Keratinocyte (primary cell): ENCODE measurements around the gene CACNA1E. TPM values are rescaled to one million over a fixed set of nuclear protein-coding genes. Genes with fewer than 3 reads are reported as not detected.

ENCODE experiments used
- DNase-seq: peaks from one replicate; pipeline ENCODE4 v3.0.0-alpha.2; 2011; ENCODE audit warnings: low read depth, missing footprints, low spot score
- FAIRE-seq: peaks from 2 replicates; lab custom pipeline; 2011; peaks lifted over from hg19 to GRCh38; lab: Jason Lieb, UNC
- H2AFZ ChIP-seq: 2 replicates; pipeline ENCODE4 v1.6.0; 2012; ENCODE audit warnings: low read length, control low read depth, inconsistent platforms; ENCODE audit not compliant: control insufficient read depth
- H3K27ac ChIP-seq: 2 replicates; pipeline ENCODE4 v1.5.1; 2011; ENCODE audit warnings: low read length; ENCODE audit not compliant: control insufficient read depth, insufficient read depth
- H3K27me3 ChIP-seq: 3 replicates; pipeline ENCODE4 v1.6.0; 2011; ENCODE audit warnings: low read length; ENCODE audit not compliant: control insufficient read depth, insufficient read depth; ENCODE audit errors: extremely low read depth
- H3K36me3 ChIP-seq, 2 experiments: 2 replicates in 1 of 2; 3 replicates in 1 of 2; pipeline ENCODE4 v1.5.1; 2011; ENCODE audit warnings: low read length in 2 of 2, mild to moderate bottlenecking in 1 of 2; ENCODE audit not compliant: control insufficient read depth in 2 of 2, insufficient read depth in 2 of 2; ENCODE audit errors: extremely low read depth in 1 of 2
- H3K4me1 ChIP-seq: 3 replicates; pipeline ENCODE4 v1.5.1; 2011; ENCODE audit warnings: low read length; ENCODE audit not compliant: control insufficient read depth, insufficient read depth; ENCODE audit errors: extremely low read depth
- H3K4me2 ChIP-seq: 3 replicates; pipeline ENCODE4 v1.6.0; 2011; ENCODE audit warnings: low read depth, low read length; ENCODE audit not compliant: control insufficient read depth, insufficient read depth; ENCODE audit errors: extremely low read depth
- H3K4me3 ChIP-seq, 3 experiments: fragments of 200-600 bp in 1 of 3; sonication (generic) in 1 of 3; 2 replicates in 2 of 3; 3 replicates in 1 of 3; pipeline ENCODE4 v1.5.1; 2011 to 2016; ENCODE audit warnings: low read length in 3 of 3, mild to moderate bottlenecking in 3 of 3, control low read depth in 2 of 3, inconsistent platforms in 1 of 3, low read depth in 1 of 3, mixed read lengths in 1 of 3, mixed run types in 1 of 3, moderate library complexity in 1 of 3; ENCODE audit not compliant: control insufficient read depth in 2 of 3, insufficient read depth in 2 of 3; ENCODE audit errors: extremely low read depth in 1 of 3
- H3K79me2 ChIP-seq: 2 replicates; pipeline ENCODE4 v1.6.0; 2012; ENCODE audit warnings: low read length; ENCODE audit not compliant: control insufficient read depth, insufficient read depth
- H3K9ac ChIP-seq: 3 replicates; pipeline ENCODE4 v1.6.0; 2011; ENCODE audit warnings: low read length; ENCODE audit not compliant: control insufficient read depth, insufficient read depth; ENCODE audit errors: extremely low read depth
- H3K9me1 ChIP-seq: 3 replicates; pipeline ENCODE4 v1.6.0; 2011; ENCODE audit warnings: low read length; ENCODE audit not compliant: control insufficient read depth, insufficient read depth; ENCODE audit errors: extremely low read depth
- H3K9me3 ChIP-seq: 2 replicates; pipeline ENCODE4 v1.5.1; 2012; ENCODE audit warnings: low read depth, low read length; ENCODE audit not compliant: control insufficient read depth
- H4K20me1 ChIP-seq: 3 replicates; pipeline ENCODE4 v1.6.0; 2011; ENCODE audit warnings: low read length; ENCODE audit not compliant: control insufficient read depth, insufficient read depth; ENCODE audit errors: extremely low read depth
- CTCF ChIP-seq, 3 experiments: IDR thresholded peaks in 1 of 3; conservative IDR thresholded peaks in 1 of 3; optimal IDR thresholded peaks in 1 of 3; 2 replicates in 2 of 3; 3 replicates in 1 of 3; pipeline versions ENCODE3 to v1.5.1; 2011; ENCODE audit warnings: low read length in 3 of 3, mild to moderate bottlenecking in 3 of 3, moderate library complexity in 2 of 3, control low read depth in 1 of 3, inconsistent platforms in 1 of 3; ENCODE audit not compliant: insufficient read depth in 2 of 3; ENCODE audit errors: extremely low read depth in 1 of 3
- EZH2 ChIP-seq: IDR thresholded peaks from one replicate; pipeline ENCODE4 v1.6.1; 2012; ENCODE audit warnings: inconsistent platforms, mild to moderate bottlenecking, low read length, moderate library complexity
- dilution Hi-C: fragments of 300-500 bp; cut with MboI; formaldehyde crosslinking; loops from one replicate; pipeline ENCODE4 v1.7.0; 2020; ENCODE audit warnings: low sequenced_read_pairs; ENCODE audit not compliant: extremely low pct_ligation_motif_present
- polyA plus RNA-seq, 5 experiments: library from polyadenylated mRNA; depleted of rRNA in 3 of 5; stranded (reverse) in 3 of 5; stranded (forward) in 1 of 5; unstranded in 1 of 5; fragments of >200 nt; gene quantifications; 1 replicate in 1 of 5; 2 replicates in 3 of 5; 3 replicates in 1 of 5; pipeline versions ENCODE4 v1.2.1 to v1.2.3, GENCODE V29; 2011 to 2012; ENCODE audit warnings: missing spikeins in 2 of 5, low read depth in 1 of 5, low replicate concordance in 1 of 5

Gene CACNA1E
- polyA plus RNA-seq, 1 donor (not counting 4 experiments of a cell fraction or from before 2014, with no cell fraction given), result not detected

- Histone ChIP-seq H3K4me3 (no peak overlapping the region), H4K20me1 (no peaks in the 10 kb centered on the region), H3K9me1 (no peaks in the 10 kb centered on the region), H3K27me3 (peaks cover 6% of the 10 kb centered on the region), H3K36me3 (no peaks in the 10 kb centered on the region), H3K9ac (no peak overlapping the region), H3K9me3 (no peaks in the 10 kb centered on the region), H3K4me1 (peaks cover 14% of the 10 kb centered on the region), H3K4me2 (no peak overlapping the region), H2AFZ (no peak overlapping the region), H3K27ac (no peak overlapping the region), H3K79me2 (no peaks in the 10 kb centered on the region)
- DNase-seq (no peak), FAIRE-seq (no peak)
- dilution Hi-C loops, result no loop called here
- TF ChIP-seq EZH2 (no peak), CTCF (optimal IDR thresholded peaks at IDR 0.05 in 1 of 3, IDR thresholded peaks at IDR 0.05 in 1 of 3, conservative IDR thresholded peaks at IDR 0.05 in 1 of 3; ENCODE audit: extremely low read depth in 1 of 3, insufficient read depth in 2 of 3, low read length in 3 of 3) (no peak)
Observed at GRCh38 chr1:181646710-181647109, 163.4 kb downstream of the CACNA1E start.

GRCh38 chr1:181647314-181648035 is 164.2 kb downstream of the CACNA1E start:
- H3K9me1 ChIP-seq, result no peaks in the 10 kb centered on the region
- H3K79me2 ChIP-seq, result no peaks in the 10 kb centered on the region
- no peak overlapping the region for H3K9ac ChIP-seq
- H3K4me2 ChIP-seq, result peak overlapping the region; percentile 0
- H3K4me3 ChIP-seq, result no peak overlapping the region
- H3K27me3 ChIP-seq, result peaks cover 6% of the 10 kb centered on the region
- dilution Hi-C loops, result no loop called here
- no peaks in the 10 kb centered on the region for H4K20me1 ChIP-seq
- H3K9me3 ChIP-seq, result no peaks in the 10 kb centered on the region
- peaks cover 14% of the 10 kb centered on the region for H3K4me1 ChIP-seq
- no peak overlapping the region for H3K27ac ChIP-seq
- no peak for TF ChIP-seq CTCF (optimal IDR thresholded peaks at IDR 0.05 in 1 of 3, IDR thresholded peaks at IDR 0.05 in 1 of 3, conservative IDR thresholded peaks at IDR 0.05 in 1 of 3; ENCODE audit: extremely low read depth in 1 of 3, insufficient read depth in 2 of 3, low read length in 3 of 3)
- no peaks in the 10 kb centered on the region for H3K36me3 ChIP-seq
- peak; percentile 32 for DNase-seq
- FAIRE-seq, result no peak
- H2AFZ ChIP-seq, result no peak overlapping the region
